Large intestine (tissue), 3 donors: ENCODE data around the gene SMIM3. TPM values are rescaled to one million over a fixed set of nuclear protein-coding genes. Genes with fewer than 3 reads are reported as not detected.
A peak's percentile ranks its signal among the peaks of the same experiment; 100 is the strongest.

Source experiments
- DNase-seq, 2 donors: peaks; one replicate each; pipeline versions ENCODE4 v3.0.0 to v3.0.0-alpha.2; 2013
- H3K27ac ChIP-seq: one replicate; pipeline ENCODE4 v1.5.1; 2013; ENCODE audit warnings: low read length
- H3K27me3 ChIP-seq: 2 replicates; pipeline ENCODE4 v1.6.1; 2013; ENCODE audit warnings: low read length; ENCODE audit not compliant: control insufficient read depth, insufficient read depth
- H3K36me3 ChIP-seq: 2 replicates; pipeline ENCODE4 v1.6.1; 2013; ENCODE audit warnings: low read length; ENCODE audit not compliant: control insufficient read depth, insufficient read depth
- H3K4me1 ChIP-seq: one replicate; pipeline ENCODE4 v1.6.1; 2013; ENCODE audit warnings: low read length; ENCODE audit not compliant: control insufficient read depth, insufficient read depth
- H3K4me3 ChIP-seq: one replicate; pipeline ENCODE4 v1.5.1; 2013; ENCODE audit warnings: low read length
- H3K9me3 ChIP-seq: one replicate; pipeline ENCODE4 v1.6.1; 2013; ENCODE audit warnings: mild to moderate bottlenecking, low read depth, low read length, moderate library complexity; ENCODE audit not compliant: control insufficient read depth
- WGBS: methylation state at CpG from one replicate; pipeline ENCODE4 v1.1.5; 2013; ENCODE audit warnings: low lambda C conversion rate; ENCODE audit not compliant: insufficient coverage; 5-methylcytosine and 5-hydroxymethylcytosine counted together
- polyA plus RNA-seq: library from polyadenylated mRNA; unstranded; fragments of 120-200 nt; gene quantifications from one replicate; pipeline ENCODE4 v1.2.1, GENCODE V29; 2013

The SMIM3 gene
- polyA plus RNA-seq, 1 donor: 13.9 TPM

GRCh38 chr5:150750469-150750868 is 28.1 kb upstream of the SMIM3 start:
- no peaks in the 10 kb centered on the region for H3K9me3 ChIP-seq
- no peak for DNase-seq
- H3K27ac ChIP-seq: no peak overlapping the region
- H3K27me3 ChIP-seq: no peaks in the 10 kb centered on the region
- 83% methylated on average over 2 of the region's 2 CpGs for WGBS
- H3K36me3 ChIP-seq: peaks cover 32% of the 10 kb centered on the region
- no peaks in the 10 kb centered on the region for H3K4me1 ChIP-seq
- no peak overlapping the region for H3K4me3 ChIP-seq

- peaks cover 34% of the 10 kb centered on the region for H3K36me3 ChIP-seq
- no peaks in the 10 kb centered on the region for H3K9me3 ChIP-seq
- 67% methylated on average over 1 of the region's 3 CpGs for WGBS
- no peak overlapping the region for H3K27ac ChIP-seq
- no peak overlapping the region for H3K4me3 ChIP-seq
- no peak for DNase-seq
- H3K27me3 ChIP-seq: no peaks in the 10 kb centered on the region
- no peaks in the 10 kb centered on the region for H3K4me1 ChIP-seq
Measured at GRCh38 chr5:150751096-150751891, 27.3 kb upstream of the SMIM3 start.

DNA sequence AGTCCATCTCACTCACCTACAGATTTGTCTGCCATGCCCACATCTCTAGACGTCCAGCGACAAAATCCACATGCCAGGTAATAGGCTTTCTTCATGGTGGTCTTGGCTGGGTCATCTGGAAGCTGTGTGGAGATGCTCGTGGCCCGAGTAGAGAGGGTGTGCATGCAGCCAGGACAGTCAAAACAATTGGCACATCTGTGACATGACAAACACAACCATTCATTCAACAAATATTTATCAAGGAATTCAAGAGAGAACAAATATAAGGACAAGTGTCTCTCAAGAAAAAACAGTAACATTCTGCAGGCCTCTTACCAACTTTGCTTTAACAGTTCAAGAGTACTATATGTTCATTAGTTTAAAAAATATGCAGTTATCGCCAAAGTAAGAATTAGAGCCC is 25.1 kb upstream of the SMIM3 start:
- no peak overlapping the region for H3K4me3 ChIP-seq
- H3K4me1 ChIP-seq: no peaks in the 10 kb centered on the region
- WGBS: no CpG with 5 or more reads among the region's 5 CpGs

GRCh38 chr5:150753863-150754262 is 24.7 kb upstream of the SMIM3 start:
- no peak for DNase-seq
- Histone ChIP-seq H3K9me3 (no peaks in the 10 kb centered on the region), H3K4me1 (no peaks in the 10 kb centered on the region), H3K27ac (no peak overlapping the region), H3K27me3 (no peaks in the 10 kb centered on the region), H3K4me3 (no peak overlapping the region), H3K36me3 (peaks cover 34% of the 10 kb centered on the region)
- 50% methylated on average over 1 of the region's 1 CpG for WGBS

More for the DNA sequence above, 25.1 kb upstream of the SMIM3 start:
- Histone ChIP-seq H3K27me3 (no peaks in the 10 kb centered on the region), H3K9me3 (no peaks in the 10 kb centered on the region), H3K27ac (no peak overlapping the region), H3K36me3 (peaks cover 34% of the 10 kb centered on the region)
- no peak for DNase-seq

GRCh38 chr5:150757087-150757649 is 21.4 kb upstream of the SMIM3 start:
- Histone ChIP-seq H3K9me3 (no peaks in the 10 kb centered on the region), H3K27ac (no peak overlapping the region), H3K4me1 (peaks cover 3% of the 10 kb centered on the region), H3K4me3 (no peak overlapping the region), H3K36me3 (peaks cover 26% of the 10 kb centered on the region), H3K27me3 (no peaks in the 10 kb centered on the region)
- DNase-seq: peak in 1 of 2 donors; percentile 6
- no CpG with 5 or more reads among the region's 1 CpG for WGBS

DNA sequence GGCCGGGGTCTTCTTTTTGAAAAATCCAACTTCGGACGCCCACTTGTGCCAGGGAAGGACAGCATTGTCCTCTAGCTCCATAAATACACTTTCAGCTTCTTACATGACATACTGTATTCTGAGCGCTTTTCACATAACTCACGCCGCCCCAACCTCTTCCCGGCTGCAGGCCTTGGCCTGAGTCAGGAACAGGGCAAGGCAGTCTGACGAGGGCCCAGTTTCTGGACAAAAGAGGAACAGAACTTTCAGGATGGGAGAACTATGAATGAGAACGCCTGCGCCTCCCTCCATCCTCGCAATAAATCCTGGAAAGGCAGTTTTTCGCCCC is 20.4 kb upstream of the SMIM3 start:
- peak overlapping the region; percentile 97 for H3K27ac ChIP-seq
- no peaks in the 10 kb centered on the region for H3K9me3 ChIP-seq
- H3K4me3 ChIP-seq: peak overlapping the region; percentile 77
- no CpG with 5 or more reads among the region's 12 CpGs for WGBS
- peaks cover 22% of the 10 kb centered on the region for H3K36me3 ChIP-seq
- H3K4me1 ChIP-seq: peaks cover 3% of the 10 kb centered on the region
- no peaks in the 10 kb centered on the region for H3K27me3 ChIP-seq
- DNase-seq: no peak

- WGBS: no CpG with 5 or more reads among the region's 51 CpGs
- H3K27ac ChIP-seq: peak within 1 kb of the TSS; percentile 97
- no peaks in the 10 kb centered on the region for H3K27me3 ChIP-seq
- peaks cover 7% of the 10 kb centered on the region for H3K4me1 ChIP-seq
- no peaks in the 10 kb centered on the region for H3K9me3 ChIP-seq
- DNase-seq: peak; percentile 97 to 99
- H3K36me3 ChIP-seq: peaks cover 16% of the 10 kb centered on the region
- peak within 1 kb of the TSS; percentile 77 for H3K4me3 ChIP-seq
Measured at GRCh38 chr5:150758531-150759333, 19.8 kb upstream of the SMIM3 start, which contains the start of gene DCTN4. Gene DCTN4, minus strand, starts transcription at chr5:150759017. Its CDS starts 24 bp downstream, at chr5:150758993.

DNA sequence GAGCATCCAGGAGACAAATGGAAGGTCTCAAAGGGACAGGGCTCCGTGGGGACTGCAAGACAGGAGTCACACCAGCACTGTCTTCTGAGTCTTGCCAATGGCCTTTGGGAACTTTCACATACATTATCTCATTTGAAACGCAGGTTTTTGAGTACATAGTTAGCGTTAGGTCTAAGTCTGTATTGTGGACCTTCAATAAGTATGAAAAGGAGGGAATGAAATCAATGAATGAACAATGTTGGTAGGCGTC is 19.3 kb upstream of the SMIM3 start:
- peak overlapping the region; percentile 97 for H3K27ac ChIP-seq
- WGBS: 100% methylated on average over 2 of the region's 4 CpGs
- DNase-seq: no peak
- H3K4me1 ChIP-seq: peaks cover 12% of the 10 kb centered on the region
- H3K27me3 ChIP-seq: no peaks in the 10 kb centered on the region
- H3K4me3 ChIP-seq: peak overlapping the region; percentile 77
- peaks cover 12% of the 10 kb centered on the region for H3K36me3 ChIP-seq
- H3K9me3 ChIP-seq: no peaks in the 10 kb centered on the region

GRCh38 chr5:150762211-150762610 is 16.3 kb upstream of the SMIM3 start:
- Histone ChIP-seq H3K4me1 (peaks cover 20% of the 10 kb centered on the region), H3K27ac (no peak overlapping the region), H3K9me3 (no peaks in the 10 kb centered on the region), H3K36me3 (no peaks in the 10 kb centered on the region), H3K4me3 (no peak overlapping the region), H3K27me3 (no peaks in the 10 kb centered on the region)
- DNase-seq: no peak
- 83% methylated on average over 2 of the region's 5 CpGs for WGBS

DNA sequence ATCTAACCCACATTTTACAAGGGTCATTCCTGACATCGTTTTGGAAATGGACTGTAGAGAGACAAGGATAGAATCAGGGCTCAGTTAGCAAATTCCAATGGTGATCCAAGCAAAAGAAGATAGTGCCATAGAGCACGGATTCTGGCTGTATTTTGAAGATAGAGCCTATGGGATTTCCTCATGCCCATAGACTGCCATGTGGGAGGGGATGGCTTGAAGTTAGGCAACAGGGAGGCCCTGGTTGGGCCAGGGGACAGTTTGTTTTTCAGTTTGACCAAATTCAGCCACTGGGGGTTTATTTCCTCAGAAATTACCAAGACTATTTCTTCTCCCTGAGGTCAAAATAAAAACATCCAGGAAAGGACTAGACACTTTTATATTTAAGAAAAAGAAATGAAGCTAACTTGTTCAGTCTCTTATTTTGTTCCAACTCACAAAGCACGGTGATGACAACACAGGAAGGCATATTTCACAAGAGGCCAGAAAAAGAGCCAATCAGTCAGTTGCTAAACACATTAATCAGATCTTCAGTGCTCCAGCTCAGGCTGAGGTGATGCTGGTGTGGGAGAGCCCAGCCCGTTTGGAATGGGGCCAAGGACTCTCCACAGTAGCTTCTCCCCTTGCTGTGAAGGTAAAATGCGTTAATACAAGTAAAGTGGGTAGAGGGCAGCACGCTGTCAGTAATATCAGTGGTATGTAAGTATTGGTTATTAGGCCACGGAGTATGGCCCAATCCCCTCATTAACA is 15.4 kb upstream of the SMIM3 start:
- Histone ChIP-seq H3K4me1 (peaks cover 20% of the 10 kb centered on the region), H3K4me3 (no peak overlapping the region), H3K27me3 (no peaks in the 10 kb centered on the region), H3K9me3 (no peaks in the 10 kb centered on the region), H3K36me3 (no peaks in the 10 kb centered on the region), H3K27ac (no peak overlapping the region)
- DNase-seq: peak; percentile 56 to 73
- 28% methylated on average over 2 of the region's 7 CpGs for WGBS
